GM18498 (cell line): ENCODE data around the gene HLA-DQA1.
"Not testable (repeated sequence)": the region's sequence is repeated elsewhere in the genome, so short reads cannot be mapped to it uniquely, and the experiment has no call there.

ENCODE experiments used
- ATAC-seq: cut with Tn5 transposase; IDR thresholded peaks from one replicate; pipeline ENCODE4 v1.9.1; 2021; ENCODE audit warnings: mild to moderate bottlenecking, moderate library complexity; ENCODE audit not compliant: unreplicated experiment

The HLA-DQA1 gene

GRCh38 chr6:32657819-32658218 is 20.6 kb downstream of the HLA-DQA1 start:
- not testable (repeated sequence) for ATAC-seq

DNA sequence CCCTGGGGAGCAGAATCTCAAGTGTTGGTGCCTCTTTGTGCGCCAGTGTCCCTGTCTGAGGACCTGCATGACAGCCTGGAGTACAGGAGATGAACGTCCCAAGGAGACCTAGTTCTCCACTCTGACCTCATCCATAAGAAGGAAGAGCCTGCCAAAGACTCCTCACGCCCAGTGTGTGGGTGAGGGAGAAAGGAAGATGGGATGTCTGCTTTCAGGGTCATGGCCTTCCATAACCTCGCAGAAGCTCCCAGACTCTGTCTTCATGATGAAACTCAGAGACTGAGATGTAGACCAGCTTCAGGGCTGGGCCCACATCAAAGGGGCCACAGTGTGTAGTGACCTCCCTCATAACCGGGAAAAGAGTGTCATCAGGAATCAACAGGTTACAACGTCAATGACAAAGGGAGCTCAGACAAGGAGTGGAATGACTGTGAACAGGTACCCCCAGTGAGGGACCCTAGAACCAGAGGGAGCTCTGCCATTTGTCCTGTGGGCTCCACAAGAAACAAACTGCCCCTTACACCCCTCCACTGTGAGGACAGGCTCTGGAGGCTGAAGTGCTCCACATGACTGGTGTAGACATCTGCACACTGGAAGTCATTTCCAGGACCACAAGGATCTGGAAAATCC is 21.2 kb downstream of the HLA-DQA1 start:
- no peak for ATAC-seq

DNA sequence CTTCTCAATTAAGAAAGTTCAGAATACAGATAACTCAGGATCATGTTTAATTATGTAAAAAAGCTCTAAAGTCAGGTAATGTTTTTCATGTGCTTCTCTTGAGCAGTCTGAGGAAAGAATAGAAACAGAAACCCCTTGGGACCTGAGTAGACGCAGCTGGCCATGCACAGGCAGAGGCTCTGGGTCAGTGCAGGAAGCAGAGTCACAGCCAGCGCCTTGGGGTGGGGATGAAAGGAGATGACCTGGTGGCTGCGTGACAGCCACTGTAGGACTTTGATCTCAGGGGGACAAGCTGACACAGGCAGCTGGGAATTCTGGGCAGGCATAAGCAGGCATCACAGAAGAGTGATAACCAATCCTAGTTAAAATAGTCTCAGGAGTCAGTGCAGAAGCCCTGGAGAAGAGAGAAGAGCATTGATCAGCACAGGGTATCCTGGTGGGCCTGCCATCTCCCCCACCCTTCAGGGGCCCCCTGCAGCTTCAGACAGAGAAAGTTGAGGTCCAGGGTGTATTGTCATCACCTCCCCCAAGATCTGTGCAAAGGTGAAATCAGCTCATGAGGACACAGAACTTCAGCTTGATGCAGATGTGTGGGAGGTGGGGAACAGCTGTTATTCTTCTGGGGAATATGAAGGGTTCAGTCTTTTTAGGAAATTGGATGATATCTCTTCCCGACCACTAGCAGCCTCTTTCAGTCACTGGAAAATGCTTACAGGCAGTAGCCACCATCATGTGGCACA is 22.8 kb downstream of the HLA-DQA1 start:
- no peak for ATAC-seq

GRCh38 chr6:32662099-32662498 is 24.9 kb downstream of the HLA-DQA1 start:
- no peak for ATAC-seq

DNA sequence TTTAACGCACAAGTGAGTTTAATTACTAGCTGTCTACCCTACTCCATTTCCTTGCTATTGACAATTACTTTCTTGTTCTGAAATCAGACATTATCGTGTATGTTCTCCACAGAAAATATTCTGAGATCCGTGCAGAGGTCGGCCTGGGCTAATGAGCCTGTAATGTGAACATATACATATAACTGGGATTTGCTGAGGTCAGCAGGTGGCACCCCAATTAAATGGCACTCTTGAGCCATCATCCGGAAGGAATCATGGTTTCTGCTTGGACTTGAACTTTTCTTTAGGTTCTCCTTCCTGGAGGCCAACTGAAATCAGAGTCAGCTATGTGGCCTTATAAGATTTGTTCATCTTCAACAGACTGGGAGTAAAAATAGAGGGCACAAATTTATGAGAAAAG is 25.6 kb downstream of the HLA-DQA1 start:
- ATAC-seq: no peak

DNA sequence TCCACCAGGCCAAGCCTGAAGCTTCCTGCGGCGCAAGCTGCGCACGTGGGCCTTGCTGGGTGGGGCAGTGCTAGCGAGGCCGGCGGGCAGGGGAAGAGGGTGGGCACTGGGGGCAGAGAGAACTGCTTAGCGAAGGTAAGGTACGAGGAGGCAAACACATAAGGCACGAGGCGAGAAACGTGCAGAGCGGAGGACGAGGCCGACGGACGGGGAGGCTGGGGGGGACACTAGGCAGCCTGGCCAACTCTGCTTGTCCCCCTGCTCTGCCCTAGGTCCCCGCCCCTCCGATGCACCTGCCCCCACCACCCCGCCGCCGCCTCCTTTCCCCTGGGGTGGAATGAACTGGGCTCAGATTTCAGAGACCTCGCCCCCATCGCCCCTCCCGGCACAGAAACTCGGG is 27.1 kb downstream of the HLA-DQA1 start:
- no peak for ATAC-seq

DNA sequence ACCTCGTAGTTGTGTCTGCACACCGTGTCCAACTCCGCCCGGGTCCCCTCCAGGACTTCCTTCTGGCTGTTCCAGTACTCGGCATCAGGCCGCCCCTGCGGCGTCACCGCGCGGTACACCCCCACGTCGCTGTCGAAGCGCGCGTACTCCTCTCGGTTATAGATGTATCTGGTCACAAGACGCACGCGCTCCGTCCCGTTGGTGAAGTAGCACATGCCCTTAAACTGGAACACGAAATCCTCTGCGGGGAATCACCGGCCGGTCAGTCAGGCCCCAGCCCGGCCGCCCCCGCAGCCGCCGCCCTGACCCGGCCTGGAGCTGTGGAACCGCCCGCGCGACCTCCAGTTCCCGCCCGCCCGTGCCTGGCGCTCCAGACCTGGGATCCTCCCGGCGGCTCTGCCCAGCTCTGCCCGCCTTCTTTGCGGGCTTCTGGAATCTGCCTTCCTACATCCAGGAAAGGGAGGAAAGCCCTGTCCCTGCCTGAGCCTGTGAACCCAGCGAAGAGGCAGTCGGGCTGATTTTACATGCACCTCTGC is 27.7 kb downstream of the HLA-DQA1 start:
- no peak for ATAC-seq

DNA sequence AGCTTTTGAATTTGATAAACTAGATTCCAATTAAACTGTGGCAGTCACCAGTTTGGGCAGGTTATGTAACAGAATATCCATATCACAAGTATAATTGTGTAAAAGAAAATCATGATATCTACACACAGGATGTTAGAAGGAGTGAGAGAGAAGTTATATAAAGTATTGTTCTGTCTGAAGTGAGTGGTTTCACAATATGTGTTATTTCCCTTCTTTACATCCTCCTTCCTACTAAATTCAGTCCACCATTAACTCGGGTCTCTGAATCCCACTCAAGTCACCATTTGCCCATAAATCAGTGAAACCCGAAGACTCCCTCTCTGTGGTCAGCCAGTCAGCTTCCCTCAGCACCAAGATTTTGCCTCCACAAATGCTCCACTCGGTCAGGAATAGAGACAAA is 28.5 kb downstream of the HLA-DQA1 start:
- no peak for ATAC-seq

GRCh38 chr6:32666420-32667300 is 29.5 kb downstream of the HLA-DQA1 start, which contains the start of gene HLA-DQB1:
TSS of gene HLA-DQB1 (minus strand) at chr6:32666657. CDS start at chr6:32666607, 50 bp downstream.
- ATAC-seq: peak; percentile 71

DNA sequence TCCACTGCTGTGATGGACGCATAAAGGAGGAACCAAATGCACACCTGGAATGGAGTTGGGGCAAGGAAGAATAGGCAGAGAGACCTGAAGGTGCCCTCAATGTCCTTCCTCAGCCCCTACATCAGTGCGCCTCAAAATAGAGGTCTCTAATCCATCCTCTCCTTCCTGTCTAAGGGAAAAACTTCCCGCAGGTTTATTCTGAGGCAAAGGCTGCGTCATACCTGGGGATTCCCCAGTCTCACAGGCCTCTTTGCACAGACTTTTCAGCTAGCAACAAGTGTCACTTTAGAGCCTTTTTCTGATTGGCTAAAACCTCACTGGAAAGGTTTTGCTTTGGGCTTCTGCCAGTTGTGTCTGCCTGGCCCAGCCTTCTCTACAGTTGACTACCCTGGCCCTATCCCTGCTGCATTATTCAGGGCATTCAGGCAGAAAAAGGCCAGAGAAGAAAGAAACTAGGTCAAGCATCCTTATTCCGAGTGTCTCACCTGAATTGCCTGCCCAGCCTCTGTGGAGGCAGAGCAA is 31.1 kb downstream of the HLA-DQA1 start:
- peak; percentile 72 for ATAC-seq

- ATAC-seq: no peak
Measured at GRCh38 chr6:32669240-32669639, 32.0 kb downstream of the HLA-DQA1 start.

GRCh38 chr6:32669893-32670292 is 32.7 kb downstream of the HLA-DQA1 start:
- no peak for ATAC-seq

GRCh38 chr6:32671908-32672307 is 34.7 kb downstream of the HLA-DQA1 start:
- ATAC-seq: not testable (repeated sequence)

GRCh38 chr6:32674123-32674522 is 36.9 kb downstream of the HLA-DQA1 start:
- not testable (repeated sequence) for ATAC-seq

GRCh38 chr6:32679492-32679891 is 42.3 kb downstream of the HLA-DQA1 start:
- ATAC-seq: no peak

GRCh38 chr6:32680055-32680454 is 42.8 kb downstream of the HLA-DQA1 start:
- no peak for ATAC-seq

DNA sequence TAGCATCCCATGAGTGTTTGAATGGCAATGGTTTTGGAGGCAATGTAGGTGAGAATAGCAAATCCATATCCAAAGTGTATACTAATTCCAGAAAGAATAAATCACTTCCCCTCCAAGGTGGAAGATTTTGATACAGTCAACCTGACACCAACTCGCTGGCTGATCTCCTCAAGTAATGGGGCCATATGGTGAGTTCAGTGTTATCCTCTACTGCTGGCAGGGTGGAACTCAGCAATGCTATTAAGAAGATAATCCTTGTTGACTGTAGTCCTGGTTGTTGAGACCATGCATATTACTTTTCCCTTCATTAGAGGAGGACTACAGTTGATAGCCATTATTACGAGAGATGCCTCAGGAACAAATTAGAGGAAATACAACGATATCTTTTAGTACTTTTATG is 47.0 kb downstream of the HLA-DQA1 start:
- no peak for ATAC-seq

DNA sequence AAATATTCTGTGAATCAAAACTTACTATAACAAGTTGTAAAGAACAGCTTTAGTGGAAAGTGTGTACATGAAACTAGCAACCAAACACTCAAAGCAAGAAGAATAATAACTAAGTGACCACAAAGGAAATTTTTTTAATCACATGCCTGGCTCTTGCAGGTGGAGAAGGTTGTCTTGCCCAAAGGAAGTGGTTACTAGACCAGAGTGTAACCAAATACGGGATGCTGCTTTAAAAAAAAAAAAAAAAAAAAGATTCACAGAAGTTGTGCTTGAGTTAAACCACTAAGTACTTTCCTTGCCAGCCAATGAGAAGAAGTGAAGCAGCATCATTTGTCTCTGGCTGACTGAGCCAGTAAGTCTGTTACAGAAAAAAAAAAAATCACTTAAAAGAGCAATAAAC is 48.4 kb downstream of the HLA-DQA1 start:
- ATAC-seq: peak; percentile 71

GRCh38 chr6:32689531-32690501 is 52.6 kb downstream of the HLA-DQA1 start:
- peak; percentile 44 for ATAC-seq

DNA sequence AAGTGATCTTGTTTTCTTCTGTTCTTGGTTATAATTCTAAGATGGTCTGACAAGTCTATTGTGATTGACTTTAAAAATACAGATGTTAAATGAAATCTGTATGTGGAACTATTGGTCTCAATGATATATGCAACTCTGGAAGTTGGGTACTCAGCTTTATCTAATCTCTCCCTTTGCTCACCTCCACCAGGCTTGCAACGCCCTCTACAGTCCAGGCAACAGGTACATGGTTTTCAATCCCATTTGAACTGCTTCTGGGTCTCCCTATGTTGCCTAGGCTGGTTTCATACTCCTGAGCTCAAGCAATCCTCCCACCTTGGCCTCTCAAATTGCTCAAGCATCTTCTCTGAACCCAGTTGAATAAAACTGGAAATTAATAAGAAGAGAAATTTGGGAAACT is 54.8 kb downstream of the HLA-DQA1 start:
- ATAC-seq: peak; percentile 48
